Stomach (tissue), 4 donors: ENCODE data around the gene TNS3.

Experiments
- EP300 ChIP-seq: sonication (generic); formaldehyde crosslinking; IDR thresholded peaks from one replicate; pipeline ENCODE4 v1.6.1; 2017; ENCODE audit warnings: antibody characterized with exemption
- POLR2A ChIP-seq, 4 donors: fragments of 450-650 bp; IDR thresholded peaks; one replicate each; pipeline ENCODE4 v1.6.1; 2016; ENCODE audit warnings: antibody characterized with exemption in 4 of 4, control low read depth in 2 of 4, mild to moderate bottlenecking in 1 of 4, moderate library complexity in 1 of 4
- TF ChIP-seq, protein P1 (sequence below), 7 experiments: fragments of 450-650 bp in 4 of 7; fragments of 200-600 bp in 3 of 7; sonication (generic) in 3 of 7; IDR thresholded peaks; one replicate each; pipeline ENCODE4 v1.5.1; 2016 to 2019; ENCODE audit warnings: antibody characterized with exemption in 7 of 7, control low read depth in 2 of 7, mild to moderate bottlenecking in 1 of 7

DNA sequence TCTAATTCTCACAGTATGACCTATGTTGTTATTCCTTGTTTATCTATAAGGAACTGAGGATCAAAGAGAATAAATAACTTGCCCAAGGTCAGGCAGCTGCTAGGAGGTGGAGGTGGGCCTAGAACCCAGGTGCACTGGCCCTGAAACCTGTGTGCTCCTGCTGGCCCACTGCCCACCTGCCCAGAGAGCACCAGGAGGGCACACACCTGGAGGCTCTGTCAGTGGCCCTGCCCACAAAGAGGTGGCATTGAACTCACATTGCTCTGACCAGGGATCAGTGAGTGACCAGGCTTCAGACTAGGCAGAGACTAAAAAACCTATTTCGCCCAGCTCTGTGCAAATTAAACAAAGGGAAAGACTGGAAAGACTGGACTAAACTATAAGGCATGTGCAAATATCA is 210.6 kb downstream of the TNS3 start:
- TF ChIP-seq, protein P1, sequence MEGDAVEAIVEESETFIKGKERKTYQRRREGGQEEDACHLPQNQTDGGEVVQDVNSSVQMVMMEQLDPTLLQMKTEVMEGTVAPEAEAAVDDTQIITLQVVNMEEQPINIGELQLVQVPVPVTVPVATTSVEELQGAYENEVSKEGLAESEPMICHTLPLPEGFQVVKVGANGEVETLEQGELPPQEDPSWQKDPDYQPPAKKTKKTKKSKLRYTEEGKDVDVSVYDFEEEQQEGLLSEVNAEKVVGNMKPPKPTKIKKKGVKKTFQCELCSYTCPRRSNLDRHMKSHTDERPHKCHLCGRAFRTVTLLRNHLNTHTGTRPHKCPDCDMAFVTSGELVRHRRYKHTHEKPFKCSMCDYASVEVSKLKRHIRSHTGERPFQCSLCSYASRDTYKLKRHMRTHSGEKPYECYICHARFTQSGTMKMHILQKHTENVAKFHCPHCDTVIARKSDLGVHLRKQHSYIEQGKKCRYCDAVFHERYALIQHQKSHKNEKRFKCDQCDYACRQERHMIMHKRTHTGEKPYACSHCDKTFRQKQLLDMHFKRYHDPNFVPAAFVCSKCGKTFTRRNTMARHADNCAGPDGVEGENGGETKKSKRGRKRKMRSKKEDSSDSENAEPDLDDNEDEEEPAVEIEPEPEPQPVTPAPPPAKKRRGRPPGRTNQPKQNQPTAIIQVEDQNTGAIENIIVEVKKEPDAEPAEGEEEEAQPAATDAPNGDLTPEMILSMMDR (IDR thresholded peaks at IDR 0.05), result no peak
- TF ChIP-seq POLR2A (IDR thresholded peaks at IDR 0.05) (no peak), EP300 (no peak)
